H9 (cell line): ENCODE data around the gene RNPS1. TPM values are rescaled to one million over a fixed set of nuclear protein-coding genes. Genes with fewer than 3 reads are reported as not detected.

ENCODE experiments used
- DNase-seq: peaks from one replicate; pipeline ENCODE4 v3.0.0-alpha.2; 2017
- H2AFZ ChIP-seq: one replicate; pipeline ENCODE4 v1.6.1; 2013; ENCODE audit warnings: mild to moderate bottlenecking, low read length, control low read depth, moderate library complexity
- H2AK5ac ChIP-seq: 2 replicates; pipeline ENCODE4 v1.6.1; 2013; ENCODE audit warnings: low read length, control low read depth, mixed read lengths; ENCODE audit not compliant: insufficient read length
- H2BK120ac ChIP-seq: one replicate; pipeline ENCODE4 v1.6.1; 2013; ENCODE audit warnings: low read depth, mild to moderate bottlenecking, low read length, control low read depth, inconsistent platforms; ENCODE audit not compliant: poor library complexity, severe bottlenecking
- H2BK12ac ChIP-seq: 2 replicates; pipeline ENCODE4 v1.6.1; 2013; ENCODE audit warnings: low read length, control low read depth, mixed read lengths, low read depth; ENCODE audit not compliant: insufficient read length
- H2BK15ac ChIP-seq: 2 replicates; pipeline ENCODE4 v1.6.1; 2013; ENCODE audit warnings: low read depth, low read length, control low read depth
- H2BK20ac ChIP-seq: one replicate; pipeline ENCODE4 v1.6.1; 2013; ENCODE audit warnings: low read depth, mild to moderate bottlenecking, low read length, control low read depth, inconsistent platforms; ENCODE audit not compliant: poor library complexity, severe bottlenecking
- H2BK5ac ChIP-seq: 2 replicates; pipeline ENCODE4 v1.6.1; 2013; ENCODE audit warnings: low read length, control low read depth, mixed read lengths; ENCODE audit not compliant: insufficient read length
- H3K14ac ChIP-seq: 2 replicates; pipeline ENCODE4 v1.6.1; 2013; ENCODE audit warnings: low read length, control low read depth; ENCODE audit not compliant: insufficient read depth
- H3K18ac ChIP-seq: 2 replicates; pipeline ENCODE4 v1.6.1; 2013; ENCODE audit warnings: low read depth, mild to moderate bottlenecking, mixed read lengths, low read length, control low read depth; ENCODE audit not compliant: insufficient read length
- H3K23ac ChIP-seq: 2 replicates; pipeline ENCODE4 v1.6.1; 2013; ENCODE audit warnings: low read length, control low read depth, mixed read lengths, low read depth; ENCODE audit not compliant: insufficient read length
- H3K23me2 ChIP-seq: 2 replicates; pipeline ENCODE4 v1.6.1; 2013; ENCODE audit warnings: low read depth, mild to moderate bottlenecking, mixed read lengths, low read length, control low read depth; ENCODE audit not compliant: insufficient read length, poor library complexity, severe bottlenecking
- H3K27ac ChIP-seq: 2 replicates; pipeline ENCODE4 v1.5.1; 2013; ENCODE audit warnings: low read length, control low read depth, mixed read lengths, low read depth; ENCODE audit not compliant: insufficient read length
- H3K27me3 ChIP-seq: 2 replicates; pipeline ENCODE4 v1.6.1; 2013; ENCODE audit warnings: low read length, control low read depth, inconsistent platforms; ENCODE audit not compliant: insufficient read depth
- H3K4ac ChIP-seq: 2 replicates; pipeline ENCODE4 v1.6.1; 2013; ENCODE audit warnings: low read depth, mild to moderate bottlenecking, control low read depth, inconsistent platforms, low read length, moderate library complexity
- H3K4me1 ChIP-seq: 2 replicates; pipeline ENCODE4 v1.6.1; 2013; ENCODE audit warnings: low read length, control low read depth, inconsistent platforms; ENCODE audit not compliant: insufficient read depth
- H3K4me2 ChIP-seq: 2 replicates; pipeline ENCODE4 v1.6.1; 2013; ENCODE audit warnings: low read length, control low read depth, mixed read lengths; ENCODE audit not compliant: insufficient read length, insufficient read depth
- H3K56ac ChIP-seq: 2 replicates; pipeline ENCODE4 v1.6.1; 2013; ENCODE audit warnings: low read depth, mild to moderate bottlenecking, mixed read lengths, low read length, control low read depth; ENCODE audit not compliant: insufficient read length
- H3K79me1 ChIP-seq: 2 replicates; pipeline ENCODE4 v1.6.1; 2013; ENCODE audit warnings: low read depth, mild to moderate bottlenecking, moderate library complexity, low read length, control low read depth, inconsistent platforms; ENCODE audit not compliant: insufficient read depth, poor library complexity, severe bottlenecking
- H3K79me2 ChIP-seq: 2 replicates; pipeline ENCODE4 v1.6.1; 2013; ENCODE audit warnings: low read length, control low read depth, inconsistent platforms; ENCODE audit not compliant: insufficient read depth
- H3K9ac ChIP-seq: 2 replicates; pipeline ENCODE4 v1.6.1; 2013; ENCODE audit warnings: low read length, control low read depth, mixed read lengths; ENCODE audit not compliant: insufficient read length; ENCODE audit errors: extremely low read depth
- H3K9me3 ChIP-seq: one replicate; pipeline ENCODE4 v1.6.1; 2013; ENCODE audit warnings: low read depth, low read length, inconsistent platforms; ENCODE audit not compliant: control insufficient read depth
- H3T11ph ChIP-seq: one replicate; pipeline ENCODE4 v1.6.1; 2013; ENCODE audit warnings: mild to moderate bottlenecking, low read length, control low read depth, inconsistent platforms
- H4K20me1 ChIP-seq: one replicate; pipeline ENCODE4 v1.6.1; 2013; ENCODE audit not compliant: control insufficient read depth, insufficient read length, insufficient read depth
- H4K5ac ChIP-seq: 2 replicates; pipeline ENCODE4 v1.6.1; 2013; ENCODE audit warnings: low read depth, mild to moderate bottlenecking, mixed read lengths, low read length, control low read depth; ENCODE audit not compliant: insufficient read length
- H4K8ac ChIP-seq: replicated peaks from 2 replicates; pipeline ENCODE4 v1.6.1; 2013; ENCODE audit warnings: low read length, control low read depth, mixed read lengths, low read depth; ENCODE audit not compliant: insufficient read length
- H4K91ac ChIP-seq: 2 replicates; pipeline ENCODE4 v1.6.1; 2013; ENCODE audit warnings: low read depth, mild to moderate bottlenecking, moderate library complexity, mixed read lengths, low read length, control low read depth; ENCODE audit not compliant: insufficient read length
- H3K27ac Mint-ChIP-seq, 3 experiments: 2 replicates in 2 of 3; 3 replicates in 1 of 3; pipeline ENCODE4 v1.8.0; 2020 to 2021; ENCODE audit warnings: mixed read lengths in 3 of 3, mild to moderate bottlenecking in 1 of 3, moderate library complexity in 1 of 3
- H3K27me3 Mint-ChIP-seq: 2 replicates; pipeline ENCODE4 v1.8.0; 2021; ENCODE audit warnings: low read depth, mild to moderate bottlenecking, moderate library complexity, mixed read lengths
- H3K36me3 Mint-ChIP-seq, 3 experiments: 2 replicates in 2 of 3; 3 replicates in 1 of 3; pipeline ENCODE4 v1.8.0; 2020 to 2021; ENCODE audit warnings: low read depth in 3 of 3, mixed read lengths in 3 of 3; ENCODE audit not compliant: insufficient read depth in 1 of 3
- H3K4me1 Mint-ChIP-seq, 2 experiments: 2 replicates each; pipeline ENCODE4 v1.8.0; 2020; ENCODE audit warnings: mixed read lengths in 2 of 2
- H3K4me3 Mint-ChIP-seq, 2 experiments: 2 replicates in 1 of 2; 3 replicates in 1 of 2; pipeline ENCODE4 v1.8.0; 2020 to 2021; ENCODE audit warnings: mild to moderate bottlenecking in 2 of 2, mixed read lengths in 2 of 2, moderate library complexity in 1 of 2
- H3K9me3 Mint-ChIP-seq, 2 experiments: 2 replicates in 1 of 2; 3 replicates in 1 of 2; pipeline ENCODE4 v1.8.0; 2020; ENCODE audit warnings: mild to moderate bottlenecking in 2 of 2, mixed read lengths in 2 of 2, moderate library complexity in 1 of 2
- WGBS: extraction: QIAGEN DNeasy Blood & Tissue Kit; methylation state at CpG from one replicate; pipeline ENCODE4 v1.1.7; 2013; ENCODE audit warnings: missing lambda C conversion rate, low lambda C conversion rate, mixed read lengths; ENCODE audit not compliant: insufficient read length; ENCODE audit errors: extremely low coverage; 5-methylcytosine and 5-hydroxymethylcytosine counted together
- total RNA-seq: library from RNA; stranded (reverse); gene quantifications from 2 replicates; pipeline ENCODE4 v1.2.1, GENCODE V29; 2021
- TF ChIP-seq, protein P1 (sequence below): fragments of 200-600 bp; sonication (generic); conservative IDR thresholded peaks from 3 replicates; pipeline ENCODE4 v1.8.0; 2021; ENCODE audit warnings: antibody characterized with exemption, mild to moderate bottlenecking

RNPS1 gene
- total RNA-seq, 1 experiment from 2014 or later: 384 TPM

DNA sequence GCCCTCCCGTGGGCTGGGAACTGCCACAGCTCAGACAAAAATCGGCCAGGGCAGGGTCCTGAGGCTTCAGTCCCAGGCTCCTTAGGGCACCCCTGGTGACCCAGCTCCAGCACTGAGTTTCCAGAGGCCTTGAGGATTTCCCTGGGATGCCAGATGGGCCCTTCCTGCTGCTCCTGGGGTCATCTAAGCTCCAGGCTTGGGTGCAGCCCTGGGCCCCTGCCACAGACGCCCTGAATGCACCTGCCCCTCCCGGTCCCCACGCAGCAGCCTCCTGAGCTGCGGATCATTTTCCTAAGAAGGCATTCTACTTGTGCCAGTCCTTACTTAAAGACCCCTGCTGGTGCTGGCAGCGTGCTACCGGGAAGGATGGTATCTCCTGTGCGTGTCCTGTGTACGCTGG lies 6.0 kb upstream of the RNPS1 start:
- H3K4me2 ChIP-seq: no peak overlapping the region
- DNase-seq: no peak
- no peak overlapping the region for H3K14ac ChIP-seq
- no peaks in the 10 kb centered on the region for H3K9me3 Mint-ChIP-seq
- H4K5ac ChIP-seq: no peak overlapping the region
- no peak overlapping the region for H3K27ac Mint-ChIP-seq
- no peak overlapping the region for H3K23ac ChIP-seq
- H3K27me3 Mint-ChIP-seq: peaks cover 6% of the 10 kb centered on the region; the same call in 1 of the 2 replicates
- no peak overlapping the region for H2BK12ac ChIP-seq
- no peak overlapping the region for H2BK120ac ChIP-seq
- H2AFZ ChIP-seq: no peak overlapping the region
- H3K4ac ChIP-seq: no peak overlapping the region
- TF ChIP-seq, protein P1, sequence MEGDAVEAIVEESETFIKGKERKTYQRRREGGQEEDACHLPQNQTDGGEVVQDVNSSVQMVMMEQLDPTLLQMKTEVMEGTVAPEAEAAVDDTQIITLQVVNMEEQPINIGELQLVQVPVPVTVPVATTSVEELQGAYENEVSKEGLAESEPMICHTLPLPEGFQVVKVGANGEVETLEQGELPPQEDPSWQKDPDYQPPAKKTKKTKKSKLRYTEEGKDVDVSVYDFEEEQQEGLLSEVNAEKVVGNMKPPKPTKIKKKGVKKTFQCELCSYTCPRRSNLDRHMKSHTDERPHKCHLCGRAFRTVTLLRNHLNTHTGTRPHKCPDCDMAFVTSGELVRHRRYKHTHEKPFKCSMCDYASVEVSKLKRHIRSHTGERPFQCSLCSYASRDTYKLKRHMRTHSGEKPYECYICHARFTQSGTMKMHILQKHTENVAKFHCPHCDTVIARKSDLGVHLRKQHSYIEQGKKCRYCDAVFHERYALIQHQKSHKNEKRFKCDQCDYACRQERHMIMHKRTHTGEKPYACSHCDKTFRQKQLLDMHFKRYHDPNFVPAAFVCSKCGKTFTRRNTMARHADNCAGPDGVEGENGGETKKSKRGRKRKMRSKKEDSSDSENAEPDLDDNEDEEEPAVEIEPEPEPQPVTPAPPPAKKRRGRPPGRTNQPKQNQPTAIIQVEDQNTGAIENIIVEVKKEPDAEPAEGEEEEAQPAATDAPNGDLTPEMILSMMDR: no peak
- H3K27ac ChIP-seq: no peak overlapping the region
- peaks cover 12 to 22% of the 10 kb centered on the region in 2 experiments for H3K4me1 Mint-ChIP-seq
- no peaks in the 10 kb centered on the region for H3K79me2 ChIP-seq
- H3K4me3 Mint-ChIP-seq: no peak overlapping the region
- no peaks in the 10 kb centered on the region for H3K27me3 ChIP-seq
- H3K9ac ChIP-seq: no peak overlapping the region
- no peaks in the 10 kb centered on the region for H3K23me2 ChIP-seq
- no peak overlapping the region for H3T11ph ChIP-seq
- no peaks in the 10 kb centered on the region for H3K79me1 ChIP-seq
- no peak overlapping the region for H4K8ac ChIP-seq
- no CpG with 5 or more reads among the region's 10 CpGs for WGBS
- H2BK20ac ChIP-seq: no peak overlapping the region
- no peaks in the 10 kb centered on the region for H3K9me3 ChIP-seq
- no peak overlapping the region for H2AK5ac ChIP-seq
- H4K91ac ChIP-seq: no peak overlapping the region
- H4K20me1 ChIP-seq: no peaks in the 10 kb centered on the region
- no peak overlapping the region for H2BK5ac ChIP-seq
- no peaks in the 10 kb centered on the region for H3K4me1 ChIP-seq
- peaks cover 0 to 7% (median 3%) of the 10 kb centered on the region in 3 experiments; a peak in 3 of 7 replicates for H3K36me3 Mint-ChIP-seq
- H3K56ac ChIP-seq: no peak overlapping the region
- H3K18ac ChIP-seq: no peak overlapping the region
- no peak overlapping the region for H2BK15ac ChIP-seq
